Ovary (tissue), 3 donors: ENCODE measurements around the gene RASAL2.
A peak's percentile ranks its signal among the peaks of the same experiment; 100 is the strongest.

Experiments used
- CTCF ChIP-seq, 3 donors: fragments of 450-650 bp in 2 of 3; fragments of 200-600 bp in 1 of 3; IDR thresholded peaks; one replicate each; pipeline versions ENCODE4 v1.5.1 to v1.8.0; 2016 to 2022; ENCODE audit warnings: antibody characterized with exemption in 3 of 3, mild to moderate bottlenecking in 1 of 3
- EP300 ChIP-seq: sonication (generic); formaldehyde crosslinking; IDR thresholded peaks from one replicate; pipeline ENCODE4 v1.6.1; 2017; ENCODE audit warnings: antibody characterized with exemption
- POLR2A ChIP-seq: fragments of 450-650 bp; IDR thresholded peaks from one replicate; pipeline ENCODE4 v1.6.1; 2017; ENCODE audit warnings: antibody characterized with exemption, mild to moderate bottlenecking, moderate library complexity
- donor health status: DM: no; HTN: no; CAD: no.

DNA sequence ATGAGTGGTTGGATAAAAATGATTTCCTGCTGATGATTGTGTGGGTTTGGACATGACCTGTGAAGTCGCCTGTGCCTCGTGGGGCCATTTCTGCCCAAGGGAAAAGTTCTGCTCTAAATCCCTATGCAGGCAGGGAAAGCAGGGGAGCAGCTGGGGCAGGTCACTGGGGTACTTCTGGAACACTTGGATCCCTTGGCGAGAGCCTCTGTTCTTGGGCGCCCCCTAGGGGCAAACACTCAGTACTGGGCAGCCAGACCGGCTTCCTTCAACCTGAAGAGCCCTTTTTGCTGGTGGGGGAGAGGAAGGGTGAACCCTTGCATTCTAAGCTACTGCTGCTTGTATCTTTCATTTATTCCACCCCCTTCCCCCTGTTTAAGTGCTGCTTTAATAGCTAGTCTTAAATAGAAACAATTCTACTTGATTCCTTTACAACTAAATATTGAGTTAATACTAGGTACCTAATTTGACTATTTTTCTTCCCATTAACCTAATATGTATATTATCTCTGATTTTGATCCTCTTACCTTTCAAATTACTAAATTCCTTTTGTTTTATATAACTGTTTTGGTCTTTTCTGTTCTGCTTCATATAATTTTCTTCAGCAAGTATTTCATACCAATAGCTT lies 407.9 kb downstream of the RASAL2 start:
- TF ChIP-seq CTCF (IDR thresholded peaks at IDR 0.05) = peak in 2 of 3 donors; percentile 44 to 50
- no peak for TF ChIP-seq POLR2A
- TF ChIP-seq EP300 = no peak
